ENCODE measurements around the gene CARD10.

Gene CARD10

DNA sequence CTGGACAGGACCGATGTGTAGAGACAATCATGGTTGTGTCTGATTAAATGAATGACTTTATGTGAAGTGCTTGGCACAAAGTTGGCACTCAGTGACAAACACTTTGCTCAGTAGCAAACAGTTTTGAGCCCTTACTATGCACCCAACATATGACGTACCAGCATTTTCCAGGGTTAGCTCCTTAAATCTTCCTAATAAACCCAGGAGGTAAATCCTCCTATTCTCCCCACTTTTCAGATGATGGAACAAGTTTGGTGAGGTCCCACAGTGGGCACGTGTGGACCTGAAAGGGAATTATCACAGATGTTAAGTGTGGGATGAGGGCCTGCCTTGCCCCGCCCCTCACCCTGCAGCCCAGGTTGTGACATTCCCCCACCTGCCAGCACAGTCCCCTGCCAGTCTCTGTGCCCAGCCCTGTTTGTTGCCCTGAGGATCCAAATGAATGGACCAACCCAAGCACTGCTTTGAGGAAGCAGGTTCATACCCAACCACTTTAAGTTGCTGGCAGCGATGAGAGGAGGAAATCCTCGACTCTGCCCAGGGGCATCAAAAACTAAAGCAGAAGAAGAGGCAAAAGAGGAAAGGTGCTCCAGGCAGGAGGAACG lies 6.6 kb upstream of the CARD10 start:
- no peak for DNase-seq

GRCh38 chr22:37525073-37525745 lies 6.0 kb upstream of the CARD10 start:
- no peak for DNase-seq

GRCh38 chr22:37522482-37522881 lies 3.3 kb upstream of the CARD10 start:
- DNase-seq, result no peak

DNA sequence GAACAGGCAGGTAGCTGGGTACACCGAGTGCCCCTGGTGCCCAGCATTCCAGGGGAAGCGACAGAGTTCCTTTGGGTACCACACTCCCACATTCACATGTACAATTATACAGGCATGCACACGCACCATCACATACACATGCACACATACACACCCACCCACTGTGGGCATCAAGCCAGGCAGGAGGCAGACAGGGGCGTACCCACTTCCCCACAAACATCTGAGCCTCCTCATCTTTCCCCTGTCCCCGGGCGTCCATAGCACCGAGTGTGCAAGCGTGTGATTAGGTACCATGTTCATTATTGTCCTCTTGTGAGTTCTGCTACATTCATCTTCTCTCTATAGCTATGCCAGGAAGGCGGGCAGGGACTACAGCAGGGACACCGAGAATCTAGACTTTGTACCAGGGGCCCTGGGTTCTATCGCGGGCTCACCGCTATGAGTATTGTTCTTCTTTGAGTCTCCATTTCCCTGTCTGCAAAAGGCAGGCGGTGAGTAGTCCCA lies 2.1 kb upstream of the CARD10 start:
- no peak for DNase-seq

DNA sequence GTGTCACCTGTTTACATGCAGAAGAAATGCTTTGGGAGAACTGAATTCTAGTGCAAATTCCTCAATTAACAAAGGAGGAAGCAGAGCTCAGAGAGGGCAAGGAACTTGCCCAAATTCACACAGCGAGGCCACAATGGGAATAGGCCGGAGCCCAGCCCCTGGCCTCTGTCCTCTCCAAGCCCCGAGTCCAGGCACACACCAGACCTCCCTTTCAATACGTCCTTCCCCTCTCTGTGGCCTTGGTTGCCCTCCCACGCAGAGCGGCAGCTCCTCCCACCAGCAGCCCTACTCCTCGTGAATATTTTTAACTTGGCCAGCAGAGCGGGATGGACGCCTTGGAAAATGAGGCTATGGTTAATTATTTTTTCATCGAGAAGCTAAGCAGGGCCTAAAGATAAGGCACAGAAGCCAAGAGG lies 1.6 kb upstream of the CARD10 start:
- DNase-seq, result no peak

DNA sequence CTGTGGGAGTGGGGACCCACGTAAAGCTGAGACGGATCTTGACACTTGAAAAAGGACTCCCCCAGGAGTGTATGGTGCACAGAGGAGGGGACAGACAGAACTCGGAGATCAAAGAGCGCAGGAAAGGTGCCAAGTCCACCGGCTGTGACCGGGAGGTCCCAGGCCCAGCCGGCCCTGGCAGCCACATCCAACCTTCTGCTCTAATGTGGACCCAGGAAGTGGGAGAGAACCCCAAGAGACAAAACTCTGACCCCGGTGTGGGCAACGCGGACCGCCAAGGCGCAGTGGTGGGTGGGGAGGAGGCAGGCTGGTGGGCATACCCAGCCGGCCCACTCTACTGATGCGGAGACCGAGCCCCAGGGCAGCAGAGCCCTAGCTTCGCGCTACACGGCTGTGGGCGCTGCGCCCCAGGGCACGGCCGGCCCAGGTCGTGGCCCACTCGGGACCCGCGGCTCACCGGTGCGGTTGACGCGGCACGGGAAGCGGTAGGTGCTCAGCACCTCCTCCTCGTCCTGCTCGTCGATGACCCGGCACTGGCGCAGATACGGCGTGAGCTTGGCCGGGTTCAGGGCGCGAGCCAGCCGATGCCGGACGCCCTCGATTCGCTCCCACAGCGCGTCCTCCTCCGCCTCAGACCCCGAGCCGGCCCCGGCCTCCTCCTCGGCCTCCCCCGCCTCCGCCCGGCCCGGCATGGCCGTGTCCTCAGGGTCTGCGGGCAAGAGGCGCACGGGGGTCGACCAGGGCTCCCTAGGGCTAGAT lies 527 bp downstream of the CARD10 start:
- no peak for DNase-seq

DNA sequence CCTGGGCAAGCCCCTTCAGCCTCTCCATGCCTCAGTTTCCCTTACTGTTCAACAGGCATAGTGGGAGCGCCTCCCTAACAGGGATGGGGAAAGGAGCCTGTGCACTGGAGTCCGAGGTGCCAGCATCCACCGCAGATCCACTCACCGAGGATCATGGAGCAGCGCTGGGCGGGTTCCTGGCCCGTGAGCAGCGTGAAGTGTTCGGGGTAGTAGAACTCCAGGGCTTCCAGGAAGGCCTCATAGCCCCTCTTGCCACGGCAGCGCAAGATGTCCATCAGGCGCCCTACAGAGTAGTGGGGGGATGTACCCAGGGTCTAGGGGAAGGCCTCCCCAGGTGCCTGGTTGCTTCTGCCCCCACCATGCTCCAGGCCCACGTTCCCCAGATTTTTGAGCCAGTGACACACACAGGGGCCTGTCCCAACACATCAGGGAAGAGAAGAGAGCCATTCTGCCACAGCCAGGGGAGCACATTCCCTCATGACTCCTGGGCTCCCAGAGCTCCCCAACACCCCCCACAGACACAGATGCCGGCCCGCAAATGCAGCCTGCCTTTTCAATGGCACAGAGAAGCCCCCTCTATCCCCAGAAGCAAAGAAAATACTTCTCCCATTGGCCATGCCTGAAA lies 1.3 kb downstream of the CARD10 start:
- DNase-seq, result no peak

GRCh38 chr22:37516456-37516855 lies 2.8 kb downstream of the CARD10 start:
- DNase-seq, result no peak

DNA sequence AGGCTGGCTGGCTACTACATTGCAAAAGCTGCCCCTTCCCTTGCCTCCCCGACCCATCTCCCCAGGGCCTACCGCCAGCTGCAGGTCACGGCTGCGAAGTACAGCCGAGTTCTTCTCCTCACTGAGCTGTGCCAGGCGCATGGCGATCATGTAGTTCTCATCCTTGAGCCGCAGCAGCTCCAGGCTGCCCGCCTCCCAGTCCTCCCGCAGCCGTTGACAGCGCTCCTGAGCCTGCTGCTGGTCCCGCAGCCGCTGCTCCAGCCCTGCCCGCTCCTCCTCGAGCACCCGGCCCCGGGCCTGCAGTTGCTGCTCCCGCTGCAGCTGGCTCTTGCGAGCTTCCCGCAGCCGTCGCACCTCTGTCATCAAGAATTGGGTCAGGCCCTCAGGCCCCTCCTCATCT lies 3.3 kb downstream of the CARD10 start:
- no peak for DNase-seq

- DNase-seq, result no peak
Measured at GRCh38 chr22:37514526-37515051, 4.6 kb downstream of the CARD10 start.

DNA sequence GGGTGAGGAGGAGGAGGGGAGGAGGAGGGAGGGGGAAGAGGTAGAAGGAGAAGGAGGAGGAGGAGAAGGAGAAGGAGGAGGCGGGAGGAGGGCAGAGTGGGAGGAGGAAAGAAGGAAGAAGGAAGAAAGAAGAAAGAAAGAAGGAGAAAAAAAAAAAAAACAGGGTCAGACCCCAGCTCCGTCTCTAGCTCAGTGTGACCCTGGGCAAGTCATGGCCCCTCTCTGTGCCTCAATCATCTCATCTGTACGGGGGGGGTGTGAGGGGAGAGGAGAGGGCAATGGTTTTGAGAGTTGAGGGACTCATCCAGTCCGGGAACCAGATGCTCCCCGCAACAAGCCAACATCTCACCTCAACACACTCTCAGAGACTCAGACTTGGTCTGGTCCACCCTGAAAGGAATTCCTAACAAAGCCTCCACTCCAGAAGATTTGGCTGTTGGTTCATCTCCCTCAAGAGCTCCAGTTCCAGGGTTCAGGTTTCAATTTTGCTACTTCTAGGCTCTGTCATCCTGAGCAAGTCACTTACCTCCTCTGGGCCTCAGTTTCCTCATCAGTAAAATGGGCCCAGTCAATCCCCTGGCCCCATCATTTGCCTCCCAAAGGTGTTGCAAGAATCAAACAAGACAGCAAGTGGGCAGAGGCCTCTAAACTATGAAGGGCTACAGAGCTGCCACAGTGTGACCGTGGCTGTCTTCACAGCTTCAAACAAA lies 7.7 kb downstream of the CARD10 start:
- no peak for DNase-seq

DNA sequence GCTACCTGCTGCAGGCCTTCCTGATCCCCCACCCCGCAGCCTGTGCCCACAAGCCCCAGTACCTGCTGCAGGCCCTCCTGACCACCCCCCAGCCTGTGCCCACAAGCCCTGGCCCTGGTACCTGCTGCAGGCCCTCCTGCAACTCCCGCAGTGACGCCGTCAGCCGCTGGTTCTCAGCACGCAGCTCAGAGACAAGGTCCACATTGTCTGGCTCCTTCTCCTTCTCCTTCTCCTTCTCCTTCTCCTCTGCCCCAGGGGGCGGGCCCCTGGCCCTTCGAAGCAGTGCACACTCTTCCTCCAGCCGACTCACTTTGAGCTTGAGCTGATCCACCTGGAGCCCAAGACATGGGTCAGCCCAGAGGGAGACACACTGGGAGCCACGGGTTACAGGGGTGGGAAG lies 9.1 kb downstream of the CARD10 start:
- no peak for DNase-seq

- no peak for DNase-seq
Measured at GRCh38 chr22:37509059-37509860, 10.0 kb downstream of the CARD10 start.

DNA sequence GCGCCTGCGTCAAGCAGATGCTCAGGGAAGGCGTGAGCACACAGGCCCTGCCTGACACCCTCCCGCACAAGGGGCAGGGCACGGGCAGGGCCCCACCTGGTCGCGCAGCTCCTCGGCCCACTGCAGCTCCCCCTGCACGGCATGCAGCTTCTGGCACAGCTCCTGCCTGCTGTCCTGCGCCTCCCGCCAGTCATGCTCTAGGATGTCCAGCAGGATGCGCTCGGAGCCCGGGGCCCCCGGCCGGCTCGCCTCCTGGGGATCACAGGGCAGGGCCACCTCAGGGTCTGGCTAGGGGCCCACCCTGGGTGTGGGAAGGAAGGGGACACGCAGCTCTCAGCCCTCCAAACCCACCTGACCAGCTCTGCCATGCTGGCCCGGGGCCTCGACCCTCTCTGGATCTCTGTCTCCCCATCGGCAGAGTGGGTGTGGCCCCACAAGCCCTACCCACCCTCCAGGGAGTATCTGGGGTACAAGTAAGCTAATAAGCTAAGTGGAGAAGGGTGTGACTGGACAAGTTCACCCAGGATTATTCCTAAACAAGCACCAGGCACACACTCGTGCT lies 10.7 kb downstream of the CARD10 start:
- DNase-seq, result no peak

DNA sequence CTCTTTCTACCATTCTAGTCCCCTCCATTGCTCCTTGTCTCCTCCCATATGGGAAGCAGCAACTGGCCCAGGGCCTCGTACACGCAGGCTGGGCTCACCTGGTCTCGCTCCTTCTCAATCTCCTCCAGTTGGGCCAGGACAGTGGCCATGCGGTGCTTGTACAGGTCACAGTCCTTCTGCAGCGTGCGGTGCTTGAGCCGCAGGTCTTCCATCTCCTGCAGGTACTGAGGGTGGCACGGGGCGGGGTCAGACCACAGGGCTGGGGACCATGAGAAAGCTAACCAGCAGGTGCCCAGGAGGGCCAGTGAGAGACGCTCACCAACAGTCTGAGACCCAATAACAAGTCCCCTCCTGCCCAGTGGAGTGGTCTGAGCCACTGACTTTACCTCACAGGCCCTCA lies 11.5 kb downstream of the CARD10 start:
- no peak for DNase-seq

- no peak for DNase-seq
Measured at GRCh38 chr22:37505989-37506388, 13.2 kb downstream of the CARD10 start.

GRCh38 chr22:37505565-37505964 lies 13.7 kb downstream of the CARD10 start:
- DNase-seq, result no peak

GRCh38 chr22:37504964-37505363 lies 14.3 kb downstream of the CARD10 start:
- DNase-seq, result no peak

DNA sequence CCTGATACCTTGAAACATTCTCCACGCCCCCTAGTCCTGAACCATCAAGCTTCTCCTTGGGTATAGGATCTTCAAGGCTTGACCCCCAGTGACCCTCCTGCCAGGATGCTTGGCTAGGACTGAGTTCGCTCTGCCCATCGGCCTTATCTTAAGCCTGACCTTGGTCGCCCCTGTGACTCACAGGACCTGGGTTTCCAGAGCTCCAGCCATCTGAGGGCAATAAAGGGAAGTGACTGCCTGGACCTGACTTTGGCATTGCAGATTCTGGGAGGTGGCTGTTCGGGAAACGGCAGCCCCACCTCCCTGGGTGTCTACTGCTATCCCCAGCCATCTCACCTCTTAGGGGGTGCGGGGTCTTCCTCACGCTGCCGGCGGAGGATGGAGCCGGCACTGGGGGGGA lies 15.4 kb downstream of the CARD10 start:
- DNase-seq, result no peak

DNA sequence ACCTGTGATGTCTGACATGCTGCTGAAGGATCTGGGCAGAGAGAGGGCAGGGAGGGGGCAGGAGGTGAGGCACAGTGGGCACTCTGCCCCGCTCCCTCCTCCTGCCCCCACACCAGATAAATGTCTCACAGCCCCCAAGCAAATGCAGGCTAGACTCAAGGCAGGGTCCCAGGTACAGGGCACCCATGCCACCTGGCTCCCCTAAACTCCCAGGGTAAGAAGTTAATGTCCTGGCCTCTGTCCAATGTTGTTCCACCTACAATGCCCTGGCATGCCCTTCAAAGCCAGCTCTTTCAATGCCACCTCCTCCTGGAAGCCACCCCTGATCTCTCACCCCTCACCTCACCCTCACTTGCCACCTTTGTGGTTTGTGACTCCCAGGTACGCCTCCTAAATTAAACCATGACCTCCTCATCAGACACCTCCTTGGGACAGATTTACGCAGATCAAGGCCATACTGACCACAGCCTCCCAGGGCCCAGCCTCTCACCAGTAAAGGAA lies 16.0 kb downstream of the CARD10 start:
- no peak for DNase-seq

Data from NCI-H2081 treated with DMSO at 0.1 percent for 48 hours (cell line).